ENCODE results near the gene NCKAP5.

Gene NCKAP5

DNA sequence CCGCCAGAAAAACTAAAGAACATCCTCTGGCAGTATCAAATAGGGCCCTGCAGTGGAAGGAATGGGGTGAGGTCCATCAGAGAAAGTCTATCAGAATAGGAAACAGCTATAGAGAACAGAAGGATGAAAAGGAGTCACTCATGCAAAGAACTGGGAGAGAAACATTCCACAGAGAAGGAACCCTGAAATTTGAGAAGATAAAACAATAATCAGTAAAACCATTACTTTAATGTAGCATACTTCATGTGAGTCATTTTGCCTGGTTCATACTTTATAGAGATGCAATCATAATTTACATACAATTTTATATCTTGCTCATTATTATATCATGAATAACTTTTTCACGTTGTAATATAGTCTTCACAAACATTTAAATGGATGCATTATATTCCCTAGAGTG lies 402.2 kb downstream of the NCKAP5 start:
- no peak for DNase-seq

DNA sequence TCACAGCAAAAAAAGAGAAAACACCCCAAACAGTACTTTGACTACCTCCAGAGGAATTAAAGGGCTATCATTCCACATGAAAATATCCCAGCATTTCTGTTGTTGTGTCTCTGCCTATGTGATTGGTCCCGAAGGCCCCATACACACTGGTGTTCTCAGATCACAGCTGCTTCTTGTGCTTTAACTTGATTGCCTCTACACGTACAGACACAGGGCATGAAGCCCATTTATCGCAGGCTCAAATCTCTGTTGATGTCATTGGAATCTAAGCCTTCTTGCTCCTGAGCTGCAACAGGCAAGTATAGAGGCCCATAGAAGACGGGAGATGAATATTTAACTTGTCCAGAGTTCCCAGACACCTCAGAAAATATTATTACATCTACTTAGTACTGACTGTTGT lies 405.2 kb downstream of the NCKAP5 start:
- DNase-seq = no peak

DNA sequence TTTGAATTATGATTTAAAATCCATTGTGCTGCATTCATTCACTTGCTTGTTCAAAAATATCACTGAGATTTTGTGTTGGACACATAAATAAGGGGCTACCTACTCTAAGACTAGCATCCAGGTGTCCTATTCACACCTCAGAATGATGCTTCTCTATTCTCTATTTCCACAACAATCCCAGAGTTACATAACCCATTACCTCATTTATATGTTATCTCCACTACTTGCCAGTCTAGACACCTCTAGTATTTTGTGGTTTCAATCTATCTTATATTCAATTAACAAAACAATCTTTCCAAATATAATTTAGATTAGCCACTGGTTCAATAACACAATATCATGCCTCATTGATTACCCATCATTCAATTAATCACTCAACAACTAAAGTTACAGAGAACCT lies 409.8 kb downstream of the NCKAP5 start:
- no peak for DNase-seq

DNA sequence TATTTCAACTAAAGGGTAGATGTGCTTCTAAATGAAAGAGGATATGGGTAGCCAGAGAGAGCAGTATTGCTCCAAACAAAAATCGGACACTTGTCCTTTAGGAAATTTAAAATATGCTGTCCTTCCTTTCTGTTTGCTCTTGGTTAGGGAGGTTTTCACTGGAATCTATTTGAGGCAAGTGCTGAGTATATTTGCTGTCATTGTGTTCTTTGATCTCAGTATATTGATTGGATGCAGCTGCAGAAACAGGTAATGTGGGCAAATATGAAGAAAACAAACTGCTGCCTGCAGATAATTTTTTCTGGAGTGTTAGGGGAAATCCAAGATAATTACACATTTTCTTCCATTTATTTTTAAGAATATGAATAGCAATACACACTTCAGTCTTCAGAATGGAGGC lies 410.2 kb downstream of the NCKAP5 start:
- no peak for DNase-seq

DNA sequence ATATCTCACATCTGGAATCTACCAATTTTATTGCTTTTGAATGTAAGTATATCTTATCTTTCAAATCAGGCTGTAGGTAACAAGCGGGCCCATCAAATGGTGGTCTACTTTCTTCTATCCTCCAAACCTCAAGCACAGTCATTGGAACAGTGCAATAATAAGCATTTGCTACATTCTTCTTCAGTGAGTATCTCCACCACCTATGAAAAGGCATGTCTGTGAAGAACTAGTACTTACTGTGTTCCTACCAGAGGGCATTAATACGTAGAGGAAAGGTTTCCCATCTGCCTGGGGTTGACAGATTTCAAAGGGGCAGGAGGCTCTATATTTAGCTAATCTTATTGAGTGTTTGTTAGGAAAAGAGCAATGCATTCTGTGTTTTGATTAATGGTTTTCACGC lies 411.1 kb downstream of the NCKAP5 start:
- no peak for DNase-seq

DNA sequence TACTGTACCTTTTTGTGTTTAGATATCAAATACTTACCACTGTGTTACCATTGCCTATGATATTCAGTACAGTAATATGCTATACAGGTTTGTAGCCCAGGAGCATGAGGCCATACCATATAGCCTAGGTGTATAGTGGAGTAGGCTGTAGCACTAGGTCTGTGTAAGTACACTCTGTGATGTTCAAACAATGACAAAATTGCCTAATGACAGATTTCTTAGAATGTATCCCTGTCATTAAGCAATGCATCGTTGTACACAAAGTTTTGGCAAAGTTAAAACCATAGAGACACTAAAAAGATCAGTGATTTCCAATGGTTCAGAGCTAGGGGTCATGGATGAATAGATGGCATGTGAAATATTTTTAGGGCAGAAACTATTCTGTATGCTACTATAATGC lies 415.5 kb downstream of the NCKAP5 start:
- DNase-seq = no peak

DNA sequence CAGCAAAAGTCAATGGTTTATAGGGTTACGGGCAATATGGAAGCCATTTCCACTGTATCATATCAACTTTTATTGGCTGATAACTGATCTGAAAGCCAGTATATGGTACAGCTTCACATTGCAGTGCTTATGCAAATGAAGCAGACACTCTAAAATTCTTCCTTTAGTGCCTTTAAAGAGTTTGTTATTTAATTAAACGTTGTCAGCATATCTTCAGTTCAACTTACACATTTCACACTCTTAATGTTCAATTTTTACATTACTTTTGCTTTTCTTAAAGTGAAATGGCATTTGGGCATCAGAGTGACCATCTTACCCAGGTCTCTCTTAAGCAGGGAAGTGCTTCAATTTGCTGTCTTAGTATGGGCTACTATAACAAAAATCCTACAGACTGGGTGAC lies 420.1 kb downstream of the NCKAP5 start:
- DNase-seq = no peak

DNA sequence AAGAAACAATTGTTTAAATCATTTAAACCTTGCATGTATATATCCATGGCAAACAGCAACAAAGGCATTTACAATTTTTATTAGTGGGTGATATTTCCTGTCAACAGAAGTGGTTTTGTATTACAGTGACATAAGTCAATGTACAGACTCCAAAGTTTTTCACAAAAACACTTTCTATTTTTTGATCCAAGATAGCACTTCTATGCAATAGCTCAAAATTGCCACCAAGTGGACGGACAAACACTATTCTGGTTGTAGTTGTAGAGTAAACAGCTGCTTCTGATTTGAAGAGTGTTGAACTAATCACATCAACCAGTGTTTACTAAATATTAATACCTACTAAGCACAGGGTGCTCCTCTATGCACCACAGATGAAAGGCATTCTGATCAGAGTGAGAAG lies 421.4 kb downstream of the NCKAP5 start:
- DNase-seq = no peak

DNA sequence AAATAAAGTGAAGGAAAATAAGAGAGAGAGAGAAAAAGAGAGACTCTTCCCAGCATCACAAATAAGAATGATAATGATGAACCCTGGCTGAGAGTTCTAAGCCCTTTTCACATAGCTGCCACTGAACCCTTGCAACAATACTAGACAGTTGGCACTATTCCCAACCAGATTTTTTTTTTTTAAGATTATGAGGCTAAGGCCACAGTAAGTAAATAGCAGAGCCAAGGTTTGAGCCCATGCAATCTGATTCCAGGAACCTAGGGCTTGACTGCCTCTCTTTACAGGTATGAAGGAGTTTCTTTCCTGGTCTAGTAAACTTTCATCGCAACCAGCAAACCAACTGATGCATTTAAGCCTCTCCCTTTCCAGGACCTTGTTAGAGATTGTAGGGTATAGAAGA lies 424.6 kb downstream of the NCKAP5 start:
- no peak for DNase-seq

DNA sequence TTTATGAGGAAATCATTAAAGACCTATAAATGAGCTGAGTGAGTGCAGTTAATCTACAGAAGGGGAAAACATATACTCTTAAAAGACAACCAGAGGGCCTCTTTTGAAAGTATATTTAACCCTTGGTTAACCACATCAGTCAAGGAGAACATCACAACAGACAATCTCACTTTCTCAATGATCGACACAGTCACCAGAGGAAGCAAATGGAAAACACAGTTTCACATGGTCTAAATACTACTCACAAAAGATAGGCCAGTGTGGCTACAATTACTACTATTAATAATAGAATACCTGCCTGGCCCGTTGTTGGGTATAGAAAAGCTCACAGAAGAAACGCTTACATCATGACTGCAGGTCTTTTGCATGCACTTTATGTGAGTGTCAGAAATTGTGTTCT lies 426.2 kb downstream of the NCKAP5 start:
- no peak for DNase-seq

DNA sequence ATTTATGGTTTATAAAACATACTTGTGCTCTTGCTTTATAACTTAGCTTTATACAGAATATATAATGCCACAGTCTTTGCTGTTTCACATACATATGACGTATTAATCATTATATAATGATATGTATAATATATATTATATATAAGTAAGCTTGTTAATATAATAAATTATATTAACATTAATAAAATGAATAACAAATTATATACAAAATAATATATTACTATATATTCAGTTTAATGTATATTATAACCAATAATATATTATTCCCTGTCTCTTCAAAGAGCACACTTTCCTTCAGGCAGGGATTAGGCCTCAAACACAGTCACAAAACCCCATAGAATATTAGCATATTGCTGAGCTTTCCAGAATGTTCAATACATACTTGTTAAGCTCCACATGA lies 427.6 kb downstream of the NCKAP5 start:
- DNase-seq = no peak

DNA sequence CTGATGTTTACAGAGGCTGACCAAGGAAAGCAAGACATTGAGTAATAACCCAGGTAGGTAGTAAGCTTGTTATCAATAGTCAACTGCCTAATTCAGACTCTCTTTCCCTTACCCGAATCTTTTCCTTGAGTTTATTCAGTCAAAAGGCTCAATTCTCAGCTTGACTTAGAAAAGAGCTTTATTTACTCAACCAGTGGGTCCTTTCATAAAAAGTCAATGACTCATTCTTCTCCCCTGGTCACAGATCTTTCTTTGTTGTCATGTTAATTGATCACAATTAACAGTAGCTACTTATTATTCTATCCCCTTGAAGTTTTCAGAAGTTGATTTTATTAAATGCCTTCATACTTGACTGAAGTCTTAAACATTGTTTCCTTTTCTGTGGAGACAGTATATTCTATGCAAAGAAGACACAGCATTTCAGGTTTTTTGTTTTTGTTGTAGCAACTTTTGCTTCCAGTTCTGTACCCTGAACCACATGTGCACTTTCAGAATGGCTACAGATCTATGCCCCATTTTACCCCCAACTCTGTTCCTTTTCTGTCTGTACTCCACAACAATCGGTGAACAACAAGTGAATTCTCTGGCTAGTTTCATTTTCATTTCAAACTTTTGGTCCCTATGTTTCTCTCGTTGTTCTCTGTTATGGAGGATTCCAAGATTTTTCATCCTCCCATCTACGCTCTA lies 428.3 kb downstream of the NCKAP5 start:
- peak in 1 of 51 donors; percentile 55 for DNase-seq

DNA sequence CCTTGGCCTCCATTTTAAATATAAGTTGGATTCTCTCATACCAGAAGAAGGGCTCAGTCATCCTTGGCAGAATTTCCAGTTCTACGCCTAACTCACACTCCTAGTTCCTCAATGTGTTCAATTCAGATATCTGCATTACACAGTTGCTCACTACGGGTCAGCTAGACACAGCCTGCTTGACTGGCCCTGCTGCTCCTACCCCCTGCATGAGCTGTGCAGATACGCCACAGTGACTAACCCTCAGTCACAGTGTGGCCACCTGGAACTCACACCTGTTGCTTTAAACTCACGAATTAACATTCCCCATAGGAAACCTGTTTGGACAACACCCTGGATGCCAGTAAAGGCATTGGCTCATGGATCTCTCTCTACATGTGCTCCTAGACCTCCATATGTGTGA lies 429.6 kb downstream of the NCKAP5 start:
- DNase-seq = no peak

DNA sequence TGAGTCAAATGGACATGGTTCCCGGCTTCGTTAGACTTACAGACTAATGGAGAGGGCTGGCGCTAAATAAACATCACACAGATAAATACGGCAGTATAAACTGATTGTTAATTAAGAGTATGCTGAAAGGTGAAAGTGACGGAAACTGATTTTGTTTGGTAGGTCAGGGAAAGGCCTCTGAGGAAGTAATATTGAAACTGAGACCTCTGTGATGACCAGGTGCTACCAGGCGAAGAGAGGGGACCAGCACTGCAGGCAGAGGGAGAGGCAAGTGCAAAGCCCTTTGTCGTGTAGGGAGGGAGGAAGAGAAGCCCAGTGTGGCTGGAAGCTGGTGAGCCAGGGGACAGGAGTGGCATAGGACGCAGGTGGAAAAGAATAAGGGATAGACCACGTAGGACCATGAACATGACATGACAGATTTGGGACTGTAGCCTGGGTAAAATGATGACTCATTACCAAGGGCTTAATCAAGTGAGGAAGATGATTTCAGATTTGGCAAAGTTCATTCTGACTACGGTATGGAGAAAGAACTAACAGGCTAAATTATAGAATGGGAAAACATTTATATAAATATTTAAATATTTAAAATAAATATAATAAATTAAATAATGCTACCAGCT lies 433.1 kb downstream of the NCKAP5 start:
- DNase-seq = no peak

DNA sequence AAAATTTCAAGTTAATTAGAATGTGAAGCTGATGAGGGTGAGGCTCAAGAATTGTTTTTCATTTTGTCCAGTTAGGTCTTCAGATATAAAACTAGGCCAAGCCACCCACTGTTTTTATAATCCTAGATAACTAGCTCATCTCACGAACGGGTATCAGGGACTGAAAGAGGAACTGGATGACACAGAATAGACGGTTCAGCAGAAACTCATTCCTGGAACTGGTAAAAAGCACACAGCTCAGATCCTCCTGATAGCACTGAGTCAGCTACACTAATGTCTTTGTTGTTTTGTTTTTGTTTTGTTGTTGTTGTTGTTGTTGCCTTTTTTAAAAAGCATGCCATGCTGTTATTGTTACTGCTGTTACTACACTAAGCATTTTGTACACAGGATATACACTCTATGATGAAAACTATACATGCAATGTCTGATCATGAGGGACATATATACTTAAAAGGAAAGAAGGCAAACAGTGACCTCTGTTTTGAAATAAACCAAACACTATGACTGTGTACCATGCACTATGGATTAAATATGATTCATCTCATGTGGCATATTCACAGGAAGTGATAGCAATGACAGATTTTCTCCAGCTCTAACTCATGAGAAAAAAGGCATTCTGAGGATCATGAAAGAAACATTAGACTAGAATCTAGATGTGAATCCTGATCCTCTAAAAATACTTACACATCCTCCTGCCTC lies 437.6 kb downstream of the NCKAP5 start:
- no peak for DNase-seq

DNA sequence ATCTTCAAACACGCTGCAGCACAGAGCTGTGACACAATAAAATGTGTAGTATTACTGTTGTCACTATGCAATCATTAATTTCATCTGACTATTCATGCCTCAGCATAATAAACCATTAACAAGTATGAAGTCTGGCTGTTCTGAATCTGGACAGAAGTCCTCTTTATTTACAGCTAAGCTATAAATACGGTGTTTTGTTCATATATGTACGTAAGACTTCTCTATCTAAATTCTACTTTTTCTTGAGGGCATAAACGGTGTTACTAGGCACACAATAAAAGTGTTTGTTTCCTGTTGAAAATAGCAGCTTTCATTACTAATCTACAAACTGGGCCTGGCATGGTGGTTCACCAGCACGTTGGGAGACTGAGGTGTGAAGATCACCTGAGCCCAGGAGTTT lies 443.8 kb downstream of the NCKAP5 start:
- DNase-seq = no peak

DNA sequence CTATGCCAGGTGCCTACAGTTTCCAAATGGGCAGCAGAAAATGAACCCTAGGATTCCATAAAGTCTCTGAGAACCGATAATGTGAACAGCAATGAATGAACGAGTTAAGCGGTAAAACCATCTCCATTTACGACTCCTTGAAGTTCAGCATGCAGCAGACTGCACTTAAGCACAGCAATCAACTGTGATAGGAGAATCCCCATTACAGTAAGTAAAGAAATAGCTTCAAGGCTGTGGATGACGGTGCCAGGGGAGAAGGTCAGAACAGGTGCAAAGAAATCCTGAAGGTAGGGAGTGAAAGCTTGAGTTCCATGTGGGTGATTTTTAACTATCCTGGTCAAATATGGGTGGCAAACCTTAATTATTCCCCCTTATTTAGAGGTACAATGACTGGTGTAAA lies 444.4 kb downstream of the NCKAP5 start:
- no peak for DNase-seq

DNA sequence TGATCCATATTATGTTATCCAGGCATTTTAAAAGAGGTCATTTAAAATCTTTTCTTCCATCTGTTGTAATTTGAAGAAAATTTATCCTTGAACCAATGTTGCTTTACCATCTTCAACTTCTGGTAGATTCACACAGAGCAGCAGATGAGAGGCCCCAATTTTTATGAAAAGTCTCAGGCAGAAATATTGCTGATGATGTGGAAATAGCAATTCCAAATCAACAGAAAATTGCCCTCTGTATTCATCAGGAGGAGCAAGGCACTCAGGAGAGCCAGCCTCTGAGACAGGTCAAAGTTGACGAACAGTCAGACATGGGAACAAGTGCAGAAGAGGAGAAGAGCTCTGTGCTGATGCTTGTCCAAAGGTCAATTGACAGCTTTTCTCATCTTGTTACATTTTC lies 444.9 kb downstream of the NCKAP5 start:
- no peak for DNase-seq

DNA sequence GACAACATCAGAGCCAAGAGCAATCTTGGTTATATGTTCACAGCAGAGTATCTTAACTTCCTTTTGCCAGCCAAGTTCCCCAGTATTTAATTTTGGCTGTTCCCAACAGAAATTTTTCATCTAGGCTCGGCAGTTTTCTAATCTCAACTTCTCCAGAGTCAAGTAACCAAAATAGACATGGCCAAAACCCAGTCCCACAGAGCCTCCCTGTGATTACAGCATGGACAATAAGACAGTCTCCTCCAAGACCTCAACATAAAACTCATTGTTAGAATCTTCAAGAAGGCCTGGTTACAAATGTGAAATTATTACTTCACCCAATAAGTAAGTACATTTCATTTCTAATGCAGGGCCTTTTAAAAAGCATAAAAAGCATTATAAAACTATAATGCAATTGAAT lies 445.7 kb downstream of the NCKAP5 start:
- no peak for DNase-seq

DNA sequence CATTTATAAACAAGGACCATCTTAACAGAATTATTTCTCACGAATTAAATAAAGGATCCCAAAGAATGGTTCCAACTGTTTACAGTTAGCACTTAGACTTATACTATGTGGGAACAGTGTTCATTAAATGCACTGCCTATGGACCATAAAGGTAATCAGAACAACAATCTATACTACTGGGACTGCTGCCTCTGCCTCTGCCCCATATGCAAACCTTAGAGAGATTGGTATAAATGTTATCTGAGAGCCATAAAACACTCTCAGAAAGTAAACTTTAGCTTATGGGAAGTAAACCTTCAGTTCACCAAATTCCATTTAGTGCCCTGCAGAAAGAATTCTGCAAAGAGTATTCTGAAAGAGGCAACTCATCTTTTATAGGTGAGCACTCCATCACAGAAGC lies 448.0 kb downstream of the NCKAP5 start:
- DNase-seq = no peak

DNA sequence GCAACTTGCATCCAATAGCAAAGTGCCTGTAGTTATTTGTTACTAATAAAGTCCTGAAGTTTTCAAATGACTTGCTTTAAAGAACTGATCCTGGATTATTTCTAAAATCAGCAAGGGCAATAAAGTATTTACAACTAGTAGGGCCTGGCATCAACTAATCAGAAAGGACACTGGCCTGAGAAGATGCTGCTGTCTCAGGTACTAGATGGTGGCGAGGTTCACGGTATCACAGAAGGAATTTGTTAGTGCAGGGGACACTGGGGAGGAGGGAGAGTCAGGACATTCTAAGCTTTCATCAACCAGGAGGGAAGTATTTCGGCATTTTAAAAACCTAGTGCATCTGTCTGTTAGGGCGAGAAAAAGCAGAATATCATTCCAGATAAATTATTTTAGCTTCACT lies 458.1 kb downstream of the NCKAP5 start:
- DNase-seq = no peak

DNA sequence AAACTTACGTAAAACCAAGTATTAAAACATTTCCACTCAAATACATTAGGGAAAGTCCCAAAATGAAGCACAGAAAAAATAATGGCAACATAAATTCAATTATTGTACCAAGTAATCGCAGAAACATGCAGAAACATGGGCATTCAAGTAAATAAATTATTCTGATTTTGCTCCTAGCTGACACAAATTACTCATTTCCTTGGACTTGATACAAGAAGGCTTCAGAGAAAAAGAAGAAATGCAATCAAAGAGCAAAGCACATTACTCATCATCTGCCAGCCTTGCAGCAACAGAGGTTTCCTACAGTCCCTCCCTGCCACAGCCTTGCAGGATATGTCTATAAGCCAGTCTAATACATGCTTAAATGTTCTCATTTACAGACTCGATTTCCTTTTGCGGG lies 458.5 kb downstream of the NCKAP5 start:
- peak in 1 of 51 donors; percentile 1 for DNase-seq

All from hypothalamus (tissue), 51 donors.